Lower lobe of right lung (tissue), 2 donors: ENCODE data around the gene ALG1. TPM values are rescaled to one million over a fixed set of nuclear protein-coding genes. Genes with fewer than 3 reads are reported as not detected.

ENCODE experiments used
- ATAC-seq, 2 donors: fragments of 200-7000 bp; cut with Tn5 transposase; one replicate each; pipeline ENCODE4 v1.9.1; 2020 to 2022; ENCODE audit warnings: mild to moderate bottlenecking in 2 of 2, moderate library complexity in 2 of 2
- DNase-seq: peaks from one replicate; pipeline ENCODE4 v3.0.0-alpha.2; 2020
- H3K27ac ChIP-seq: fragments of 200-600 bp; one replicate; pipeline ENCODE4 v1.8.0; 2022
- H3K27me3 ChIP-seq: fragments of 200-600 bp; one replicate; pipeline ENCODE4 v1.8.0; 2022; ENCODE audit warnings: low read depth
- H3K36me3 ChIP-seq: fragments of 200-600 bp; one replicate; pipeline ENCODE4 v1.8.0; 2022; ENCODE audit warnings: mild to moderate bottlenecking
- H3K4me1 ChIP-seq: fragments of 200-600 bp; one replicate; pipeline ENCODE4 v1.8.0; 2022
- H3K4me3 ChIP-seq: fragments of 200-600 bp; one replicate; pipeline ENCODE4 v1.8.0; 2022; ENCODE audit warnings: mild to moderate bottlenecking
- H3K9me3 ChIP-seq: fragments of 200-600 bp; one replicate; pipeline ENCODE4 v1.8.0; 2022
- CTCF ChIP-seq: fragments of 200-600 bp; IDR thresholded peaks from one replicate; pipeline ENCODE4 v1.8.0; 2022; ENCODE audit warnings: antibody characterized with exemption, mild to moderate bottlenecking
- intact Hi-C: fragments of 100-400 bp; cut with DNase I; formaldehyde crosslinking; loops from one replicate; pipeline ENCODE4 v1.11.0; 2022
- total RNA-seq: library from RNA; stranded (reverse); fragmentation: NEBNext Ultra II Directional; extraction: Animal tissue kit (Norgen Biotek cat#: 25700); gene quantifications from one replicate; pipeline ENCODE4 v1.2.1, GENCODE V29; 2021
- donor health status: DM: no; HTN: yes; CAD: no; lungs with severe emphysema.

The ALG1 gene
- total RNA-seq, 1 donor from 2014 or later: 17.8 TPM

DNA sequence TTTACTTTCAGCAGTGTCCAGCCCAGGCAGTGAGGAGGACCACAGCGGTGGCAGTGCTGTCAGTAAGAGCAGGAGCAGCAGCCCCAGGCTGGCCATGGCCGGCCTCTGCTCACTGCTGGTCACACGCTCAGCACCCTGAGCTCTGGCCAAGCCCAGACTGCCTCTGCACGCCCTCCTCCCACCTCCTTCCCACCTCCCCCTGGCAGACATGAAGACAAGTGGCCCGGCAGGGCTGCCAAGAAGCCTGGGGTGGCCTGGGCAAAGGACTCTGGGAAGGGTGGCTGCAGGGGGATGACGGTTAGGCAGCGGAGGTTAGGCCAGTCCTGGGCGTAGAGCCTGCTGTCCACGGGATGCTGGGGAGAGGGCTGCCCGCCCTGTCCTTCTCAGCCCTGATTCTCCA lies 5.8 kb upstream of the ALG1 start, which contains the start of gene C16orf89:
Gene C16orf89, minus strand, starts transcription at position 144 of the 400 bp plus-strand sequence. Its CDS starts 48 bp downstream, at position 96.
- H3K4me1 ChIP-seq: peaks cover 7% of the 10 kb centered on the region
- no peaks in the 10 kb centered on the region for H3K27me3 ChIP-seq
- no peak for TF ChIP-seq CTCF
- peak; percentile 85 to 86 for ATAC-seq
- DNase-seq: peak; percentile 81
- peak within 1 kb of the TSS; percentile 50 for H3K4me3 ChIP-seq
- H3K27ac ChIP-seq: peak within 1 kb of the TSS; percentile 73
- no peaks in the 10 kb centered on the region for H3K9me3 ChIP-seq
- peaks cover 9% of the 10 kb centered on the region for H3K36me3 ChIP-seq
- intact Hi-C loops: no loop called here

- Histone ChIP-seq H3K4me1 (peaks cover 13% of the 10 kb centered on the region), H3K27ac (peak overlapping the region; percentile 73), H3K4me3 (no peak overlapping the region), H3K27me3 (no peaks in the 10 kb centered on the region), H3K9me3 (no peaks in the 10 kb centered on the region), H3K36me3 (peaks cover 8% of the 10 kb centered on the region)
- ATAC-seq: no peak
- intact Hi-C loops: no loop called here
- no peak for DNase-seq
- TF ChIP-seq CTCF: no peak
Measured at GRCh38 chr16:5066511-5066910, 5.1 kb upstream of the ALG1 start.

- Histone ChIP-seq H3K36me3 (peaks cover 5% of the 10 kb centered on the region), H3K4me1 (peaks cover 24% of the 10 kb centered on the region), H3K27ac (no peak overlapping the region), H3K27me3 (no peaks in the 10 kb centered on the region), H3K4me3 (no peak overlapping the region), H3K9me3 (no peaks in the 10 kb centered on the region)
- intact Hi-C loops: no loop called here
- no peak for ATAC-seq
- no peak for TF ChIP-seq CTCF
- no peak for DNase-seq
Measured at GRCh38 chr16:5069048-5069447, 2.6 kb upstream of the ALG1 start.

DNA sequence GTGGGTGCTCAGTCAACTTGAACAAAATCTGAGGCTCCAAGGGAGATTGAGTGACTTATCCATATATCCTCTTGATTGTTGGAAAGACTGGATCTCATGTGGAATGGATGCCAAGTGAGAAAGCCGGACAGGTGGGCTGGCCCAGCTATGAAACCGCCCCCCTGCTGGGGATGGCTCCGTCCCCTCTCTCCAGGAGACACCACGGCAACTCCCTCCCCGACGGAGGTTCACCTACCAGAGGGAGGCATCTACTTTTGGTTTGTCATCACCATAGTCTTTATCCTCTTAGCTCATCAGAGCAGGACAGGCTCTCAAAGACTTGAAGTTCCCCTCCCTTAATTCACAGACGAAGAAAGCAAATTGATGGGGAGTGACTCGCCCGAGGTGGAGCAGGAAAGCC lies 1.8 kb upstream of the ALG1 start:
- DNase-seq: no peak
- peaks cover 24% of the 10 kb centered on the region for H3K4me1 ChIP-seq
- no peaks in the 10 kb centered on the region for H3K9me3 ChIP-seq
- H3K4me3 ChIP-seq: no peak overlapping the region
- H3K27me3 ChIP-seq: no peaks in the 10 kb centered on the region
- ATAC-seq: no peak
- peaks cover 11% of the 10 kb centered on the region for H3K36me3 ChIP-seq
- H3K27ac ChIP-seq: no peak overlapping the region
- intact Hi-C loops: no loop called here
- TF ChIP-seq CTCF: no peak

DNA sequence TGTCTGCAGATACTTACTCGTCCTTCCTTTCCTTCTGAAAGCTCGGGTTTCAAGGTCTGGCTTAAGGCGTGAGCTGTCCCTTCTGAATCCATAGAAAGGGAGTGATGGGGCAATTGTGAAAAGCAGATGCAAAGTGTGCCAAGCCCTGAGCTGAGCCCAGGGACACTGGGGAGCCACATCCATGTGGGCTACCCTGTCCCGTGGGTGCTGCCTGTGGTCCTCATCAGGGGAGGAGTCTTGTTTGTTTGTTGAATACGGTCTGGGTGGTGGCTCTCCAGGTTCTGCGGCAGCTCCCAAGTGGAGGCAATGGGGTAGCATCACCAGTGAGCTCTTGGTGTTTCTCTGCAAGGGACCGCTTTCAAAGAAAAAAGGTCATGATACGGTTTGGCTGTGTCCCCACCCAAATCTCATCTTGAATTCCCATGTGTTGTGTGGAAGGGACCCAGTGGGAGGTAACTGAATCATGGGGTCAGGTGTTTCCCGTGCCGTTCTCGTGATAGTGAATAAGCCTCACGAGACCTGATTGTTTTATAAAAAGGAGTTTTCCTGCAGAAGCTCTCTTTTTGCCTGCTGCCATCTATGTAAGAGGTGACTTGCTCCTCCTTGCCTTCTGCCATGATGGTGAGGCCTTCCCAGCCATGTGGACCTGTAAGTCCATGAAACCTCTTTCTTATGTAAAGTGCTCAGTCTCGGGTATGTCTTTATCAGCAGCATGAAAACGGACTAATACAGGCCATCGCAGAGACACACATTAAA lies 1.0 kb upstream of the ALG1 start:
- intact Hi-C loops: no loop called here
- Histone ChIP-seq H3K36me3 (peaks cover 19% of the 10 kb centered on the region), H3K27me3 (no peaks in the 10 kb centered on the region), H3K4me3 (no peak overlapping the region), H3K9me3 (no peaks in the 10 kb centered on the region), H3K27ac (peak overlapping the region; percentile 88), H3K4me1 (peaks cover 22% of the 10 kb centered on the region)
- DNase-seq: no peak
- no peak for TF ChIP-seq CTCF
- ATAC-seq: no peak
